ENCODE measurements around the gene SYNDIG1.

SYNDIG1 gene

GRCh38 chr20:24469894-24470745 is 691 bp downstream of the SYNDIG1 start:
- H3K4me3 ChIP-seq (replicated peaks; ENCODE audit: low read depth, low read length): no peak overlapping the region
- TF ChIP-seq CTCF (IDR thresholded peaks at IDR 0.05; ENCODE audit: low read length, missing control alignments): no peak
- DNase-seq (ENCODE audit: low read depth): no peak

- no peak for TF ChIP-seq CTCF (IDR thresholded peaks at IDR 0.05; ENCODE audit: low read length, missing control alignments)
Measured at GRCh38 chr20:24470746-24471582, 1.5 kb downstream of the SYNDIG1 start.

GRCh38 chr20:24472426-24472825 is 3.0 kb downstream of the SYNDIG1 start:
- DNase-seq (ENCODE audit: low read depth): no peak
- TF ChIP-seq CTCF (IDR thresholded peaks at IDR 0.05; ENCODE audit: low read length, missing control alignments): no peak
- no peak overlapping the region for H3K4me3 ChIP-seq (replicated peaks; ENCODE audit: low read depth, low read length)

More at GRCh38 chr20:24470746-24471582, 1.5 kb downstream of the SYNDIG1 start:
- DNase-seq (ENCODE audit: low read depth): no peak
- no peak overlapping the region for H3K4me3 ChIP-seq (replicated peaks; ENCODE audit: low read depth, low read length)

- no peak overlapping the region for H3K4me3 ChIP-seq (replicated peaks; ENCODE audit: low read depth, low read length)
- no peak for TF ChIP-seq CTCF (IDR thresholded peaks at IDR 0.05; ENCODE audit: low read length, missing control alignments)
- DNase-seq (ENCODE audit: low read depth): no peak
Measured at GRCh38 chr20:24473435-24474223, 4.2 kb downstream of the SYNDIG1 start.

- no peak for TF ChIP-seq CTCF (IDR thresholded peaks at IDR 0.05; ENCODE audit: low read length, missing control alignments)
- DNase-seq (ENCODE audit: low read depth): no peak
- no peak overlapping the region for H3K4me3 ChIP-seq (replicated peaks; ENCODE audit: low read depth, low read length)
Measured at GRCh38 chr20:24477831-24478547, 8.6 kb downstream of the SYNDIG1 start.

- no peak for TF ChIP-seq CTCF (IDR thresholded peaks at IDR 0.05; ENCODE audit: low read length, missing control alignments)
- DNase-seq (ENCODE audit: low read depth): no peak
- H3K4me3 ChIP-seq (replicated peaks; ENCODE audit: low read depth, low read length): no peak overlapping the region
Measured at GRCh38 chr20:24478584-24478983, 9.2 kb downstream of the SYNDIG1 start.
